Measurements from ENCODE around the gene PABPN1L.

PABPN1L gene

GRCh38 chr16:88833086-88833485 is 33.4 kb downstream of the PABPN1L start:
- H3K4me3 ChIP-seq (ENCODE audit: insufficient read length, low read depth) = no peak overlapping the region
- H3K9me3 ChIP-seq (ENCODE audit: insufficient read depth, low read length) = no peaks in the 10 kb centered on the region
- no peak for DNase-seq (ENCODE audit: low read depth, low spot score)
- no peak overlapping the region for H3K9ac ChIP-seq (ENCODE audit: insufficient read length, low read depth)
- peaks cover 44% of the 10 kb centered on the region for H3K36me3 ChIP-seq (ENCODE audit: insufficient read depth, insufficient read length, low read length)
- H3K27me3 ChIP-seq (ENCODE audit: insufficient read depth, insufficient read length) = no peaks in the 10 kb centered on the region
- peaks cover 6% of the 10 kb centered on the region for H3K4me1 ChIP-seq (ENCODE audit: insufficient read depth, insufficient read length)
- no peak for TF ChIP-seq SUZ12 (IDR thresholded peaks at IDR 0.05; ENCODE audit: extremely low read depth, insufficient read depth, insufficient read length)
- no peak for TF ChIP-seq YY1 (IDR thresholded peaks at IDR 0.05; ENCODE audit: insufficient read depth, insufficient read length)

- Histone ChIP-seq H3K4me1 (ENCODE audit: insufficient read depth, insufficient read length) (peaks cover 6% of the 10 kb centered on the region), H3K9ac (ENCODE audit: insufficient read length, low read depth) (no peak overlapping the region), H3K36me3 (ENCODE audit: insufficient read depth, insufficient read length, low read length) (peaks cover 37% of the 10 kb centered on the region), H3K9me3 (ENCODE audit: insufficient read depth, low read length) (no peaks in the 10 kb centered on the region), H3K4me3 (ENCODE audit: insufficient read length, low read depth) (no peak overlapping the region), H3K27me3 (ENCODE audit: insufficient read depth, insufficient read length) (no peaks in the 10 kb centered on the region)
- DNase-seq (ENCODE audit: low read depth, low spot score) = no peak
- TF ChIP-seq ZNF274 (IDR thresholded peaks at IDR 0.05; ENCODE audit: low read depth, low read length) = no peak
- no peak for TF ChIP-seq SUZ12 (IDR thresholded peaks at IDR 0.05; ENCODE audit: extremely low read depth, insufficient read depth, insufficient read length)
- no peak for TF ChIP-seq YY1 (IDR thresholded peaks at IDR 0.05; ENCODE audit: insufficient read depth, insufficient read length)
Observed at GRCh38 chr16:88831838-88832237, 34.6 kb downstream of the PABPN1L start.

- peaks cover 38% of the 10 kb centered on the region for H3K36me3 ChIP-seq (ENCODE audit: insufficient read depth, insufficient read length, low read length)
- H3K4me3 ChIP-seq (ENCODE audit: insufficient read length, low read depth) = no peak overlapping the region
- no peak for TF ChIP-seq YY1 (IDR thresholded peaks at IDR 0.05; ENCODE audit: insufficient read depth, insufficient read length)
- DNase-seq (ENCODE audit: low read depth, low spot score) = no peak
- no peaks in the 10 kb centered on the region for H3K9me3 ChIP-seq (ENCODE audit: insufficient read depth, low read length)
- H3K27me3 ChIP-seq (ENCODE audit: insufficient read depth, insufficient read length) = no peaks in the 10 kb centered on the region
- H3K4me1 ChIP-seq (ENCODE audit: insufficient read depth, insufficient read length) = peaks cover 6% of the 10 kb centered on the region
- H3K9ac ChIP-seq (ENCODE audit: insufficient read length, low read depth) = no peak overlapping the region
Observed at GRCh38 chr16:88830783-88831182, 35.7 kb downstream of the PABPN1L start.

- no peak overlapping the region for H3K4me3 ChIP-seq (ENCODE audit: insufficient read length, low read depth)
- no peaks in the 10 kb centered on the region for H3K27me3 ChIP-seq (ENCODE audit: insufficient read depth, insufficient read length)
- no peaks in the 10 kb centered on the region for H3K9me3 ChIP-seq (ENCODE audit: insufficient read depth, low read length)
- peaks cover 37% of the 10 kb centered on the region for H3K36me3 ChIP-seq (ENCODE audit: insufficient read depth, insufficient read length, low read length)
- H3K4me1 ChIP-seq (ENCODE audit: insufficient read depth, insufficient read length) = peaks cover 6% of the 10 kb centered on the region
- no peak overlapping the region for H3K9ac ChIP-seq (ENCODE audit: insufficient read length, low read depth)
- no peak for DNase-seq (ENCODE audit: low read depth, low spot score)
- no peak for TF ChIP-seq ZNF274 (IDR thresholded peaks at IDR 0.05; ENCODE audit: low read depth, low read length)
- TF ChIP-seq YY1 (IDR thresholded peaks at IDR 0.05; ENCODE audit: insufficient read depth, insufficient read length) = no peak
- no peak for TF ChIP-seq SUZ12 (IDR thresholded peaks at IDR 0.05; ENCODE audit: extremely low read depth, insufficient read depth, insufficient read length)
Observed at GRCh38 chr16:88830258-88830657, 36.2 kb downstream of the PABPN1L start.

GRCh38 chr16:88828711-88829110 is 37.7 kb downstream of the PABPN1L start:
- no peak for TF ChIP-seq ZNF274 (IDR thresholded peaks at IDR 0.05; ENCODE audit: low read depth, low read length)
- H3K9ac ChIP-seq (ENCODE audit: insufficient read length, low read depth) = no peak overlapping the region
- H3K27me3 ChIP-seq (ENCODE audit: insufficient read depth, insufficient read length) = no peaks in the 10 kb centered on the region
- no peak overlapping the region for H3K4me3 ChIP-seq (ENCODE audit: insufficient read length, low read depth)
- no peaks in the 10 kb centered on the region for H3K9me3 ChIP-seq (ENCODE audit: insufficient read depth, low read length)
- peaks cover 6% of the 10 kb centered on the region for H3K4me1 ChIP-seq (ENCODE audit: insufficient read depth, insufficient read length)
- DNase-seq (ENCODE audit: low read depth, low spot score) = no peak
- H3K36me3 ChIP-seq (ENCODE audit: insufficient read depth, insufficient read length, low read length) = peaks cover 36% of the 10 kb centered on the region

GRCh38 chr16:88827727-88828126 is 38.7 kb downstream of the PABPN1L start:
- peaks cover 42% of the 10 kb centered on the region for H3K36me3 ChIP-seq (ENCODE audit: insufficient read depth, insufficient read length, low read length)
- no peaks in the 10 kb centered on the region for H3K27me3 ChIP-seq (ENCODE audit: insufficient read depth, insufficient read length)
- DNase-seq (ENCODE audit: low read depth, low spot score) = no peak
- no peak overlapping the region for H3K9ac ChIP-seq (ENCODE audit: insufficient read length, low read depth)
- H3K9me3 ChIP-seq (ENCODE audit: insufficient read depth, low read length) = no peaks in the 10 kb centered on the region
- TF ChIP-seq ZNF274 (IDR thresholded peaks at IDR 0.05; ENCODE audit: low read depth, low read length) (no peak), YY1 (IDR thresholded peaks at IDR 0.05; ENCODE audit: insufficient read depth, insufficient read length) (no peak), SUZ12 (IDR thresholded peaks at IDR 0.05; ENCODE audit: extremely low read depth, insufficient read depth, insufficient read length) (no peak)
- H3K4me3 ChIP-seq (ENCODE audit: insufficient read length, low read depth) = no peak overlapping the region
- peaks cover 6% of the 10 kb centered on the region for H3K4me1 ChIP-seq (ENCODE audit: insufficient read depth, insufficient read length)

GRCh38 chr16:88826070-88826840 is 40.2 kb downstream of the PABPN1L start:
- no peak overlapping the region for H3K4me3 ChIP-seq (ENCODE audit: insufficient read length, low read depth)
- TF ChIP-seq ZNF274 (IDR thresholded peaks at IDR 0.05; ENCODE audit: low read depth, low read length) = no peak
- TF ChIP-seq YY1 (IDR thresholded peaks at IDR 0.05; ENCODE audit: insufficient read depth, insufficient read length) = no peak
- no peak for TF ChIP-seq SUZ12 (IDR thresholded peaks at IDR 0.05; ENCODE audit: extremely low read depth, insufficient read depth, insufficient read length)
- H3K9ac ChIP-seq (ENCODE audit: insufficient read length, low read depth) = peak overlapping the region; percentile 45
- peaks cover 45% of the 10 kb centered on the region for H3K36me3 ChIP-seq (ENCODE audit: insufficient read depth, insufficient read length, low read length)
- no peaks in the 10 kb centered on the region for H3K27me3 ChIP-seq (ENCODE audit: insufficient read depth, insufficient read length)
- no peak for DNase-seq (ENCODE audit: low read depth, low spot score)
- H3K4me1 ChIP-seq (ENCODE audit: insufficient read depth, insufficient read length) = peaks cover under 1% of the 10 kb centered on the region
- no peaks in the 10 kb centered on the region for H3K9me3 ChIP-seq (ENCODE audit: insufficient read depth, low read length)
